ENCODE data around the gene SDCBP2.

GRCh38 chr20:1263853-1264252 lies 65.1 kb downstream of the SDCBP2 start:
- no peak for TF ChIP-seq POLR2A (IDR thresholded peaks at IDR 0.05; ENCODE audit: low read depth, low read length)
- TF ChIP-seq POLR2AphosphoS5 (IDR thresholded peaks at IDR 0.05; ENCODE audit: low read depth, low read length), result no peak
- TF ChIP-seq TAF1 (IDR thresholded peaks at IDR 0.05; ENCODE audit: low read depth, low read length), result no peak
- TF ChIP-seq SPI1 (IDR thresholded peaks at IDR 0.05; ENCODE audit: low read depth, low read length), result no peak
- TF ChIP-seq POU2F2 (IDR thresholded peaks at IDR 0.05; ENCODE audit: low read depth, low read length), result no peak
